Fibroblast of skin of back (primary cell): Measurements from ENCODE around the gene CNTNAP2.
"Not testable (repeated sequence)": the region's sequence is repeated elsewhere in the genome, so short reads cannot be mapped to it uniquely, and the experiment has no call there.

ENCODE experiments used
- DNase-seq: peaks from one replicate; pipeline ENCODE4 v3.0.0-alpha.2; 2013

CNTNAP2 gene

DNA sequence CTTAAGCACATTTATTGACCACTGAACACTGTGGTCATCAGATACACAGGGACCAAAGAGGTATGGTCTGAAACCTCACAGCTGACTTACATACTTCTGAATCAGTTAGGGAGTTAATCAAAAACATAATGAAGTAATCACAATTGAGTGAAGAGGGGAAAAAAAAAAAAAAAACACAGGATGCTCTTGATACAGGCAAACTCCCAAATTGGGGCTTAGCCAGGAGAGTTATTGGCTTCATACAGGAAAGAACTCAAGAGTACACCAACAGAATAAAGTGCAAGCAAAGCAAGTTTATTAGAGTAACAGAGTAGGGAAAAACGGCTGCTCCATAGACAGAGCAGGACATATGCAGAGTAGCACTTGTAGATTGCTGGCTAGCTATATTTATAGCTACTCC lies 917.0 kb downstream of the CNTNAP2 start:
- DNase-seq = no peak

GRCh38 chr7:147041438-147041837 lies 924.8 kb downstream of the CNTNAP2 start:
- DNase-seq = no peak

DNA sequence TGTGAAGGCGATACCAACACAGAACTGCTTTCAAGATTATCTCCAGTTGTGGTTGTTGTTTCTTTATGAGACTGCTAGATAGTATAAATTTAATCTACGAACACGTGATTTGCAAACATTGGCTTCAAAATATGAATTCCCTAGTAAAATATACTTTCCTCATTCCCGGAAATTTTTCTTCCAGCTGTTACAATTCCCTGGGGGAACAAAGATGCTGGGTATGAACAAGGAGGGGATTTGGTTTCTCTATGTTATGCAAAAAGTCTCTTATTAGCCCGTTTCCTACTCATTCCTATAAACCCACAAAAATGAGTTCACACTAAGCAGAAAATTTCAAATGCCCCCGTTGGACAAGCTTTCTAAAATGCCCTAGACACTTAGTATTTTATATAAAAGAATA lies 928.3 kb downstream of the CNTNAP2 start:
- peak; percentile 3 for DNase-seq

DNA sequence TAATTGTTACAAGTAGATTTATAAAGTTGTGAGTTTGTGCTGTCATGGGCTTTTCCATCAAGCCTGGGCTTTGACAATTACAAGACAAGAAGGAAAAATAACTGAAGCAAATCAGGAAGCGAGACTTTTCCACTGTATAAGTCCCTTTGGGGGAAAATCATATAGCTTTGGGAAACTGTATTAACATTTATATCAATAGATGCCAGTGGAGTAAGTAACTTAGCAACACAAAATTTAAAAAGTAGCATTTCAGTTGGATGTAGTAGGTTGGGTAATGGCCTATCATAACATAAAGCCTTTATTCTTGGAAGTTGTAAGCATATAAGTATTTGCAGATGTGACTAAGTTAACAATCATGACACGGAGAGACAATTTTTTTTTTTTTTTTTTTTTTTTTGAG lies 931.1 kb downstream of the CNTNAP2 start:
- peak; percentile 35 for DNase-seq

- no peak for DNase-seq
Measured at GRCh38 chr7:147048864-147049263, 932.3 kb downstream of the CNTNAP2 start.

DNA sequence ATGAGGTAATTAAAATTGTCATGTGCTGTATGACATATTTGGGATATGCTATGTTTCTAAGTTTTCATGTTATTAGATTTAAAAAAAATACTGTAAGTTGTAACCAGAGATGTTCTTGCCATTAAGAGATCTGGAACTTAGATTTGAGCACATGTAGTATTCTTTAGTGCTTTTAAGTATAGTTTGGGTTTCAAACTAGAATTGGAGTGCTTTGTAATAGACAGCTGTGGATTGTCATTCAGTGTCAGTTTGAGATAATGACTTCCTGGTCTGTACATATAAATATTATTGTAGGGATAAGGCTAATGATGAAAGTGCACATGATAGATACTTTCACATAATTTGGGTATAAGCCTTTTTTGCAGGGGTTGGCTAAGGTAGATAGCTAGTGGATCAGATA lies 936.2 kb downstream of the CNTNAP2 start:
- DNase-seq = no peak

GRCh38 chr7:147053746-147054145 lies 937.1 kb downstream of the CNTNAP2 start:
- DNase-seq = peak; percentile 3

- DNase-seq = no peak
Measured at GRCh38 chr7:147060070-147060469, 943.5 kb downstream of the CNTNAP2 start.

DNA sequence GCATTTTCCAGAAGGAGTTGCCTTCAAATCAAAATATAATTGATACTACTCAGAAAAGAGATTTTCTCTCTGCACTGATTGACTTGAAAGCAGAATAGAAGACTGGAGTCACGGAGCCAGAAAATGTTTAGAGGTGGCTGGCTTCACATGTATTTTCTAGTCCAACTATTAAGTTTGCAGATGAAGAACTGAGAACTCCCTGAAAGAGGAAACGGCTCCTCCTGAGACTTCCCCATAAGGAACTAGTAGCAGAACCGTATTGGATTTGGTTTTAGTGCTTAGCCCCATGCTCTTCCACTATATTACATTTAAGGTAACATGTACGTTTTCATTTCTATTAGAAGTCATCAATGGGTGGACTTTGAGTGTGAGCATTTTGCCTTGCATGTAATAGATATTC lies 946.3 kb downstream of the CNTNAP2 start:
- no peak for DNase-seq

- DNase-seq = no peak
Measured at GRCh38 chr7:147068842-147069241, 952.2 kb downstream of the CNTNAP2 start.

GRCh38 chr7:147069771-147070170 lies 953.2 kb downstream of the CNTNAP2 start:
- no peak for DNase-seq

GRCh38 chr7:147070886-147071285 lies 954.3 kb downstream of the CNTNAP2 start:
- DNase-seq = no peak

DNA sequence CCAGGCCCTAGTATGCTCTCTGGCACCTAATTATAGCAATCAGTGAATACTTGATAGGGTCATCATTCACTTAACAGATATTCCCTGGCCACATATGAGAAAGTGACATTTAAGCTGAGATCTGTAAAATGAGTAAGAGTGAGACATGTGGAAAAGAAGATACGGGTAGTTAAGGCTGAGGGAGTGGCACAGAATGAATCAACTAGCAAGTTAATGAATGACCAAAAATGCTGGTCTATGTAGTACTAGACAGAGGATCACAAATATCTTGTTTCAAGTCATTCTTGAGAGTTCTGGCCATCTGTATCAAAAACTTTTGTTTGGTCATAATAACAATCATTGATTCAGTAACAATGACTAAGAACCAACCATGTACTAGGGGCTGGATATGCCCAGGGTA lies 954.9 kb downstream of the CNTNAP2 start:
- DNase-seq = no peak

DNA sequence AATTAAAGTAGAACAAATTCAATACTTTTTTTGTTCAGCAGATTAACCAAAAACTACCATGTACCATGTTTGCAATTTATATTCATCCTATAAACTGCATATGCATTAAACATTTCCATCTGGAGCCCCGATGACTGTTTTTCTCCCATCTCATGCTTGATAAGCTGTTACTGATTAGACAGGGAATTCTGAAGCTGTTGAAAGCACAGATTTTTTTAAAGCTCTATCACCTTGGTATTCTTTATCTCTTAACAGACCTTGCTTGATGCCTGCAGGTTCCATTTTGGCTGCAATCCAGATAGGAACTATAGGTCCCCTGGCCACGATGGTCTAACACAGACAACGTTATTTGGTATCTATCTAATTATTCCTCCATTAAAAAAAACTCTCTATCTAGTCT lies 961.7 kb downstream of the CNTNAP2 start:
- DNase-seq = no peak

GRCh38 chr7:147079083-147079482 lies 962.5 kb downstream of the CNTNAP2 start:
- no peak for DNase-seq

GRCh38 chr7:147079921-147080420 lies 963.4 kb downstream of the CNTNAP2 start:
- no peak for DNase-seq

- no peak for DNase-seq
Measured at GRCh38 chr7:147081117-147081516, 964.5 kb downstream of the CNTNAP2 start.

GRCh38 chr7:147089051-147089461 lies 972.5 kb downstream of the CNTNAP2 start:
- peak; percentile 60 for DNase-seq

DNA sequence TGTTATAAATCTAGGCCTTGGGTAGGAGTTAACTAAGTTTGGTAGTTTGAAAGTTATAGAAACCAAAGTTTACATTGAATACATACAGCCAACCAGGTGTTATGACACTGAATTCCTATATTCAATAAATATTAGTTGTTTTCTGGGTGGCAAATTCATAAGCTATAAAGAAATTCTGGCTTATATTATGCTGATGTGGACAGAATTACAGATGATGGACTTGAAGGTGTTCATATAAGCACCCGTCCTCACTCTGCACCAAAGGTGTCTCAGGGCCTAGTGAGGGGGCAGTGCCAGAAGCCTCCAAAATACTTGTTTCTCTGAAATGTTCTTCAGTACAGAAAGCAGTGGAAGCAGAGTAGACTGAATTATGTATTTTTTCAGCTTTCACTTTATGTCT lies 973.0 kb downstream of the CNTNAP2 start:
- no peak for DNase-seq

DNA sequence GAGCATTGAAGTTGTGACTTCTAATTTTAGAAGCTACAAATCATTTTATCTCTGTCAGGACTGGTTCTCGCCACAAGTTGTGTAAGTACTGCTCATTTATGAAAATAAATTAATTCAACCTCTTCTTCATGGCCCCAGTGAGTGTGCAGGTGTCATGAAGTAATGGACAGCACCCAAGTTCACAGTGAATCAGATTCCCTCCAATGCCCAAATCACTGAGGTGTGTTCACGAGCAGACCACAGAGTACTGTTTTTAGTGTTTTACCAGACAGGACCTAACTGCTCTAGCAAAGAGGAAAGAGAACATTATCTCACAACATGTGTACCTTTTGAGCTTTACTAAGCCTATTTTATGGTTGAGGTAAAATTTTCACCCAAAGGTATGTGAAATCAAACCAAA lies 980.0 kb downstream of the CNTNAP2 start:
- no peak for DNase-seq

DNA sequence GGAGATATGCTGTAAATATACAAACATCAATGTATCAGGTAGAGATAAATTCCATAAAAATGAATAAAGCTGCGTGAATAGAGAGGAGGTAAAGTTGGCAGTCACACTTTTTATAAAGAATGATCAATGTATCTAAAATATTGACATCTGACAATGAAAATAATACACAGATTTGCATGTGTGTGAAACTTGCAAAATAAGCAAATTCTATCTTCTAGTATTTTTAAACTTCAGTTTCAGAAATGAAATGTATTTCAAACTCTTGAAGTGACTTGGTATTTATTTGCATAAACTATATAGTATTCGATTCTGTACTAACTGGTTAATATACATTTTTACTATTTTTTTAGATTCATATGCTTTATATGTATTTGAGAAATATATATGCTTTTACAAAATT lies 986.6 kb downstream of the CNTNAP2 start:
- DNase-seq = no peak

DNA sequence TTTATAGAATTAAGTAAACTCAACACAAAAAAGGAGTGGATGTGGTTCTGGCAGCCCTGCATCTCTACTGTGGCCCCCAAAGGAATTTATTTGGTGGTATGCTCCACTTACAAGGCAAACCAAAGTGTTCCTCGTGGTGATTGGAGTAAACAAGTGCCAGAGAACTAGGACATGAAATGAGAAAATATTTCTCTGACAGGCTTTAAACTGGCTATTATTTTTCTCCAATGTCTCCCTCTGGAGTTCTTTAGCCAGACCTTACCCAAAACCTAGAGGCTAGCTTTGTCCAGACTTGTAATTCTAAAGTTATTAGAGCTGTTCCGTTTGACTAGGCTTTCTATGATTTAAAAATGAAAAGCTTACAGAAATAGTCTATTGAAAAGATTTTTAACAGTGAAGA lies 990.1 kb downstream of the CNTNAP2 start:
- no peak for DNase-seq

GRCh38 chr7:147114525-147114924 lies 997.9 kb downstream of the CNTNAP2 start:
- not testable (repeated sequence) for DNase-seq

DNA sequence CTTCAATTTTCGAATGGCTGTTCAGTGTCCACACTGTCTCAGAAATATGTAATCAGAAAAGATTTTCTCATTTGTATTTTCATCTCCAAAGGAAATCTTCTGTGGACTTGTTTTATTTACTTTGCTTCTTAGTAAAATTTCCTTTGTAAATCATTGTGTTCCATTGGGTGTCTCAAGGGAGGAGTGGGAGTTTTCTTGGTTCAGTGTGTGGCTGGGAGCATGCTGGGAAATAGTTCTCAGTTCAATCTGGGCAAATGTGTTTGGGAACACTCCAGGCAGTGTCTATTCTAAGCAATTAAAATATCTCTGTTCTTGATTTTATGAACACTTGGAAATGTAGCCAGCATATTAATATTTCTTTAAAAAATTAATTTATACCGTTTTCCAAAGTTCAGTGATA lies 1019.8 kb downstream of the CNTNAP2 start:
- DNase-seq = no peak

GRCh38 chr7:147145194-147145593 lies 1028.6 kb downstream of the CNTNAP2 start:
- no peak for DNase-seq

DNA sequence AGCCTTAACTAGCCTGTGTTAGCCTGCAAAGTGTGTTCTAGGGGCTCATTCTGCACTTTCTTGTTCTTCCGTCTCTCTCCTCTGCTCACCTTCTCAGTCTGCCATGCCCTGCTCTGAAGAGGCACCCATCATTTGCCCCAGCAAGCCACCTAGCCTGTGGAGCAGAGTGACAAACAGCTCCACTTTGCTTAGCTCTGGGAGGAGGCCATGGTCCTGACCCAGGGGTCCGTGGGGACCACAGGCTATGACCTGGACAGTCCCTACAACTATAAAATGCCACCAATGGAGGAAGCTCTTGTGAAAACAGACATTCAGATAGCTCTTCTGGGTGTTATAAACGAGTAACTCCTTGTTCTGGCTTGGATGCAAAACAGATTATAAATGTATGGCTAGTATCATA lies 1029.6 kb downstream of the CNTNAP2 start:
- no peak for DNase-seq
